Nephron (organoid): ENCODE measurements around the gene UBAC2.

Experiments
- H3K27ac Mint-ChIP-seq, 3 experiments: 2 replicates each; pipeline ENCODE4 v1.8.0; 2020; ENCODE audit warnings: mixed read lengths in 3 of 3, mild to moderate bottlenecking in 2 of 3, moderate library complexity in 1 of 3
- H3K27me3 Mint-ChIP-seq: 2 replicates; pipeline ENCODE4 v1.8.0; 2021; ENCODE audit warnings: low read depth, mild to moderate bottlenecking, moderate library complexity, mixed read lengths
- H3K36me3 Mint-ChIP-seq: 2 replicates; pipeline ENCODE4 v1.8.0; 2020; ENCODE audit warnings: low read depth, mixed read lengths
- H3K4me1 Mint-ChIP-seq: 2 replicates; pipeline ENCODE4 v1.8.0; 2020; ENCODE audit warnings: mixed read lengths
- H3K4me3 Mint-ChIP-seq, 3 experiments: 2 replicates each; pipeline ENCODE4 v1.8.0; 2020; ENCODE audit warnings: mild to moderate bottlenecking in 3 of 3, mixed read lengths in 3 of 3, moderate library complexity in 2 of 3
- H3K9me3 Mint-ChIP-seq: 2 replicates; pipeline ENCODE4 v1.8.0; 2020; ENCODE audit warnings: mixed read lengths
- CTCF ChIP-seq, 3 experiments: fragments of 200-600 bp; sonication (generic); IDR thresholded peaks; one replicate each; pipeline ENCODE4 v1.5.0; 2021; ENCODE audit warnings: antibody characterized with exemption in 3 of 3; ENCODE audit not compliant: unreplicated experiment in 3 of 3

UBAC2 gene

GRCh38 chr13:99356262-99357091 lies 155.8 kb downstream of the UBAC2 start:
- H3K9me3 Mint-ChIP-seq: no peaks in the 10 kb centered on the region
- H3K27ac Mint-ChIP-seq: peak overlapping the region; percentile 25 to 57 (median 34)
- H3K4me3 Mint-ChIP-seq: no peak overlapping the region
- H3K27me3 Mint-ChIP-seq: peaks cover 4% of the 10 kb centered on the region
- H3K4me1 Mint-ChIP-seq: peaks cover 12% of the 10 kb centered on the region
- peaks cover 75% of the 10 kb centered on the region for H3K36me3 Mint-ChIP-seq
- no peak for TF ChIP-seq CTCF (IDR thresholded peaks at IDR 0.05; ENCODE audit: unreplicated experiment in 3 of 3)

GRCh38 chr13:99357131-99357596 lies 156.5 kb downstream of the UBAC2 start:
- no peaks in the 10 kb centered on the region for H3K9me3 Mint-ChIP-seq
- H3K4me1 Mint-ChIP-seq: peaks cover 12% of the 10 kb centered on the region
- no peak for TF ChIP-seq CTCF (IDR thresholded peaks at IDR 0.05; ENCODE audit: unreplicated experiment in 3 of 3)
- H3K27ac Mint-ChIP-seq: peak overlapping the region in 1 of 3 experiments; percentile 25
- H3K27me3 Mint-ChIP-seq: peaks cover 4% of the 10 kb centered on the region
- H3K36me3 Mint-ChIP-seq: peaks cover 73% of the 10 kb centered on the region
- H3K4me3 Mint-ChIP-seq: no peak overlapping the region

- Mint-ChIP-seq H3K27ac (no peak overlapping the region), H3K9me3 (no peaks in the 10 kb centered on the region), H3K4me1 (peaks cover 12% of the 10 kb centered on the region), H3K27me3 (peaks cover 4% of the 10 kb centered on the region), H3K4me3 (no peak overlapping the region), H3K36me3 (peaks cover 69% of the 10 kb centered on the region)
- TF ChIP-seq CTCF (IDR thresholded peaks at IDR 0.05; ENCODE audit: unreplicated experiment in 3 of 3): no peak
These were observed 157.3 kb downstream of the UBAC2 start for GRCh38 chr13:99357941-99358340.

GRCh38 chr13:99359528-99359927 lies 158.9 kb downstream of the UBAC2 start:
- H3K4me3 Mint-ChIP-seq: no peak overlapping the region
- H3K27ac Mint-ChIP-seq: no peak overlapping the region
- H3K36me3 Mint-ChIP-seq: peaks cover 54% of the 10 kb centered on the region
- no peak for TF ChIP-seq CTCF (IDR thresholded peaks at IDR 0.05; ENCODE audit: unreplicated experiment in 3 of 3)
- H3K27me3 Mint-ChIP-seq: peaks cover under 1% of the 10 kb centered on the region
- peaks cover 12% of the 10 kb centered on the region for H3K4me1 Mint-ChIP-seq
- H3K9me3 Mint-ChIP-seq: no peaks in the 10 kb centered on the region

GRCh38 chr13:99360696-99361095 lies 160.0 kb downstream of the UBAC2 start:
- no peaks in the 10 kb centered on the region for H3K9me3 Mint-ChIP-seq
- no peak overlapping the region for H3K4me3 Mint-ChIP-seq
- peak overlapping the region in 1 of 3 experiments; percentile 55 for H3K27ac Mint-ChIP-seq
- peaks cover 50% of the 10 kb centered on the region for H3K36me3 Mint-ChIP-seq
- H3K4me1 Mint-ChIP-seq: peaks cover 12% of the 10 kb centered on the region
- no peak for TF ChIP-seq CTCF (IDR thresholded peaks at IDR 0.05; ENCODE audit: unreplicated experiment in 3 of 3)
- H3K27me3 Mint-ChIP-seq: no peaks in the 10 kb centered on the region

- Mint-ChIP-seq H3K4me3 (no peak overlapping the region), H3K9me3 (no peaks in the 10 kb centered on the region), H3K36me3 (peaks cover 50% of the 10 kb centered on the region), H3K27me3 (no peaks in the 10 kb centered on the region), H3K4me1 (peaks cover 9% of the 10 kb centered on the region), H3K27ac (peak overlapping the region in 2 of 3 experiments; percentile 24 to 38)
- no peak for TF ChIP-seq CTCF (IDR thresholded peaks at IDR 0.05; ENCODE audit: unreplicated experiment in 3 of 3)
These were observed 160.5 kb downstream of the UBAC2 start for GRCh38 chr13:99361197-99361596.
